Stomach (tissue), 9 donors: ENCODE data around the gene CATSPER3. TPM values are rescaled to one million over a fixed set of nuclear protein-coding genes. Genes with fewer than 3 reads are reported as not detected.

Experiments
- DNase-seq, 2 donors: peaks; one replicate each; pipeline versions ENCODE4 v3.0.0 to v3.0.0-alpha.2; 2013 to 2019
- H3K27ac ChIP-seq, 5 donors: fragments of 200-600 bp in 4 of 5; sonication (generic) in 4 of 5; one replicate each; pipeline ENCODE4 v1.5.1; 2013 to 2019; ENCODE audit warnings: mild to moderate bottlenecking in 1 of 5, moderate library complexity in 1 of 5
- H3K27me3 ChIP-seq, 3 donors: fragments of 200-600 bp; sonication (generic); one replicate each; pipeline ENCODE4 v1.5.1; 2017 to 2019; ENCODE audit warnings: mixed run types in 1 of 3
- H3K36me3 ChIP-seq, 4 donors: fragments of 200-600 bp; sonication (generic); 1 replicate in 3 of 4; 2 replicates in 1 of 4; pipeline ENCODE4 v1.5.1; 2016 to 2019
- H3K4me1 ChIP-seq, 4 donors: fragments of 200-600 bp; sonication (generic); one replicate each; pipeline ENCODE4 v1.5.1; 2016 to 2019
- H3K4me3 ChIP-seq, 4 donors: fragments of 200-600 bp; sonication (generic) in 3 of 4; one replicate each; pipeline ENCODE4 v1.5.1; 2016 to 2019; ENCODE audit warnings: mild to moderate bottlenecking in 1 of 4
- H3K9me3 ChIP-seq, 4 donors: fragments of 200-600 bp; sonication (generic); one replicate each; pipeline ENCODE4 v1.5.1; 2016 to 2019
- EP300 ChIP-seq: sonication (generic); formaldehyde crosslinking; IDR thresholded peaks from one replicate; pipeline ENCODE4 v1.6.1; 2017; ENCODE audit warnings: antibody characterized with exemption
- POLR2A ChIP-seq, 4 donors: fragments of 450-650 bp; IDR thresholded peaks; one replicate each; pipeline ENCODE4 v1.6.1; 2016; ENCODE audit warnings: antibody characterized with exemption in 4 of 4, control low read depth in 2 of 4, mild to moderate bottlenecking in 1 of 4, moderate library complexity in 1 of 4
- POLR2AphosphoS5 ChIP-seq, 3 donors: sonication (generic); formaldehyde crosslinking; IDR thresholded peaks; one replicate each; pipeline ENCODE4 v1.6.1; 2016; ENCODE audit warnings: antibody characterized with exemption in 3 of 3
- WGBS, 5 donors: extraction: QIAGEN DNeasy Blood & Tissue Kit in 3 of 5; methylation state at CpG; one replicate each; pipeline versions ENCODE4 v1.1.5 to v1.1.7; 2013 to 2018; 5-methylcytosine and 5-hydroxymethylcytosine counted together
- intact Hi-C: fragments of 100-400 bp; cut with DNase I; formaldehyde crosslinking; loops from one replicate; pipeline ENCODE4 v1.15.1; 2023; ENCODE audit warnings: low total_unique reads
- polyA plus RNA-seq, 3 donors: library from polyadenylated mRNA; stranded (reverse); fragments of 200-250 nt; gene quantifications; one replicate each; pipeline ENCODE4 v1.2.3, GENCODE V29; 2013
- total RNA-seq, 5 donors: library from RNA; depleted of rRNA; stranded (reverse); fragments of >200 nt; gene quantifications; one replicate each; pipeline versions ENCODE4 v1.1.0 to v1.2.3, GENCODE V29; 2014 to 2016
- TF ChIP-seq, protein P1 (sequence below), 7 experiments: fragments of 450-650 bp in 4 of 7; fragments of 200-600 bp in 3 of 7; sonication (generic) in 3 of 7; IDR thresholded peaks; one replicate each; pipeline ENCODE4 v1.5.1; 2016 to 2019; ENCODE audit warnings: antibody characterized with exemption in 7 of 7, control low read depth in 2 of 7, mild to moderate bottlenecking in 1 of 7
- donor health status: healthy with polysubstance abuse.
- donor health status: Bipolar disorder and iron deficiency.
- donor health status: healthy.

The CATSPER3 gene
- total and polyA plus RNA-seq, 8 donors = 0.62 to 0.88 TPM; not detected in 6

DNA sequence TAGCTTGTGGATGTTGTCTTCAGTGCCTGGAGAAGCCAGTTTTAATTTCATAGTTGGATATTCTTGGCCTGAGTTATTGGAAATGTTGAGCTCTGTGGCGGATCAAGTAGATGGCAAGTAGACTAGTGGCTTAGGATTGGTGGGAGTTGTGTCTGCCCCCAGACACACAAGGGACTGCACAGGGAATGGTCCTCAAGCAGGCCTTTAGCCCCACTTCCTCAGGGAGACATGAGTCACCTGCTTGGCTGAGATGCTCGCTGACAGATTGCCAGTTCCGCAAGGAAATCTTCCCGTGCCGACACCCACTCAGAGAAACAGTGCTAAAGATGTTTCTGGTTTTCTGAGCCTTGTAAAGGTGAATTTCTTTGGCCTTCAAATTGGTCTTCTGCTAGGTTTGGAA is 18.8 kb upstream of the CATSPER3 start:
- Histone ChIP-seq H3K27me3 (no peaks in the 10 kb centered on the region), H3K27ac (peak overlapping the region in 3 of 5 donors; percentile 8 to 69 (median 62)), H3K36me3 (peaks cover 0 to under 1% (median 0%) of the 10 kb centered on the region in 4 donors), H3K4me3 (no peak overlapping the region), H3K4me1 (peaks cover 0 to 15% (median 7%) of the 10 kb centered on the region in 4 donors), H3K9me3 (peaks cover 0 to 6% (median 1%) of the 10 kb centered on the region in 4 donors)
- TF ChIP-seq POLR2AphosphoS5 (IDR thresholded peaks at IDR 0.05) (peak in 1 of 3 donors; percentile 23), EP300 (no peak)
- WGBS, 5 donors = 64 to 85% (median 76%) methylated on average over 5 of the region's 5 CpGs
- DNase-seq = peak in 1 of 2 donors; percentile 15
- intact Hi-C loops = no loop called here

DNA sequence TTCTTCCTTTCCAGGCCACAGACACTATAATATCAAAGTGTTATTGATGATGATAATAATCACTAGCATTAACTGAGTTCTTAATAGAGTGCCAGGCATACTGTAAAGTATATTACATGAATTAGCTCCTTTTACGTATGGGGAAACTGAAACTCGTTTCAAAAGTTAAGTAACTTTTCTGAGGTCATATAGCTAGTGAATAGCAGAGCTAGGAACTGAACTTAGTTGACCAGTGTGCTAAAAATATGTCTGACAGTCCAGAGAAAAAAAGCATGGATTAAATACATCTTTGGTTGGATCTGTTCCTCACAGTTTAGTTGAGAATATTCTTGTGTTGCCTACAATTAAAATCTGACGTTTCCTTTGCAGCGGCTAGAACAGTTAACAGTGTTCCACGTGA is 18.4 kb upstream of the CATSPER3 start:
- intact Hi-C loops = no loop called here
- peak in 1 of 3 donors; percentile 20 for TF ChIP-seq POLR2AphosphoS5 (IDR thresholded peaks at IDR 0.05)
- no peak for TF ChIP-seq POLR2A (IDR thresholded peaks at IDR 0.05)

DNA sequence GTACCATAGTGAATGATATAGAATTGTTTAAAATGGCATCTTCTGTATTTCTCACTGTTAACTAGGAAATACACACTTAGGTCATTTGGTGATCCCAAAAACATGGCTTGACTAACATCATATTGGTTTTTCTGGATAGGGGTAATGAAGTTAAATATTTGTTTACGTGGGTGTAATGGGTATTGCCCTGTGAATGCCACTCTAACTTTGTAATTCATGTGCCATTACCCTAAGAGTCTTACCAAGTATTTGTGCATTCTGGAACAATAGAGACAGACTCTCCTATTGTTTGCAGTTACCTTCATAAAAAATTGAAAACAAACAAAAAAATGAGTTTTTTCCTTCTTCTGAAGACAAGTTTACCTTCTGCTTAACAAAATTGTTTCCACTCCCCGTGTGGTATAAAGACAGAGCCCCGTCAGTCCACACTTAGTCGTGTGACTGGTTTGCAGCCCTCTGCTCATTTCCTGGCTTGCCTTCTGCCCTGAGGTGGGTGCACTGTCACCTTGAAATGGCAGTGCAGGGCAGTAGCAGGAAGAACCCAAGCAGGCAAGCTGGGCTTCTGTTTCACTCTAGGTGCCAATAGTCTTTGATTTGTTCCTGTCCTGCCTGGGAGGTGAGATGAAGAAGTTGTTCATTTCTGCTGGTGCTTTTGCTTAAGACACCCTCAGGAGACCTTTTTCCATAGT is 9.6 kb upstream of the CATSPER3 start:
- intact Hi-C loops = no loop called here
- Histone ChIP-seq H3K9me3 (peaks cover 0 to 15% (median 8%) of the 10 kb centered on the region in 4 donors), H3K4me1 (peaks cover 0 to 12% (median 3%) of the 10 kb centered on the region in 4 donors), H3K27me3 (no peaks in the 10 kb centered on the region), H3K4me3 (no peak overlapping the region), H3K36me3 (peaks cover 10 to 35% (median 31%) of the 10 kb centered on the region in 4 donors), H3K27ac (no peak overlapping the region)
- no peak for TF ChIP-seq POLR2AphosphoS5 (IDR thresholded peaks at IDR 0.05)
- no peak for TF ChIP-seq EP300
- no peak for TF ChIP-seq POLR2A (IDR thresholded peaks at IDR 0.05)
- TF ChIP-seq, protein P1, sequence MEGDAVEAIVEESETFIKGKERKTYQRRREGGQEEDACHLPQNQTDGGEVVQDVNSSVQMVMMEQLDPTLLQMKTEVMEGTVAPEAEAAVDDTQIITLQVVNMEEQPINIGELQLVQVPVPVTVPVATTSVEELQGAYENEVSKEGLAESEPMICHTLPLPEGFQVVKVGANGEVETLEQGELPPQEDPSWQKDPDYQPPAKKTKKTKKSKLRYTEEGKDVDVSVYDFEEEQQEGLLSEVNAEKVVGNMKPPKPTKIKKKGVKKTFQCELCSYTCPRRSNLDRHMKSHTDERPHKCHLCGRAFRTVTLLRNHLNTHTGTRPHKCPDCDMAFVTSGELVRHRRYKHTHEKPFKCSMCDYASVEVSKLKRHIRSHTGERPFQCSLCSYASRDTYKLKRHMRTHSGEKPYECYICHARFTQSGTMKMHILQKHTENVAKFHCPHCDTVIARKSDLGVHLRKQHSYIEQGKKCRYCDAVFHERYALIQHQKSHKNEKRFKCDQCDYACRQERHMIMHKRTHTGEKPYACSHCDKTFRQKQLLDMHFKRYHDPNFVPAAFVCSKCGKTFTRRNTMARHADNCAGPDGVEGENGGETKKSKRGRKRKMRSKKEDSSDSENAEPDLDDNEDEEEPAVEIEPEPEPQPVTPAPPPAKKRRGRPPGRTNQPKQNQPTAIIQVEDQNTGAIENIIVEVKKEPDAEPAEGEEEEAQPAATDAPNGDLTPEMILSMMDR (IDR thresholded peaks at IDR 0.05) = no peak
- peak in 1 of 2 donors; percentile 31 for DNase-seq
- 51 to 71% (median 63%) methylated on average over 4 of the region's 4 CpGs for WGBS, 5 donors

More for the DNA sequence above, 18.4 kb upstream of the CATSPER3 start:
- Histone ChIP-seq H3K27ac (peak overlapping the region in 3 of 5 donors; percentile 8 to 69 (median 62)), H3K27me3 (no peaks in the 10 kb centered on the region), H3K36me3 (peaks cover 0 to 4% (median 0%) of the 10 kb centered on the region in 4 donors), H3K4me1 (peaks cover 0 to 15% (median 5%) of the 10 kb centered on the region in 4 donors), H3K9me3 (peaks cover 0 to 9% (median 3%) of the 10 kb centered on the region in 4 donors), H3K4me3 (no peak overlapping the region)
- WGBS, 5 donors = 64 to 89% (median 82%) methylated on average over 5 of the region's 5 CpGs
- DNase-seq = no peak

DNA sequence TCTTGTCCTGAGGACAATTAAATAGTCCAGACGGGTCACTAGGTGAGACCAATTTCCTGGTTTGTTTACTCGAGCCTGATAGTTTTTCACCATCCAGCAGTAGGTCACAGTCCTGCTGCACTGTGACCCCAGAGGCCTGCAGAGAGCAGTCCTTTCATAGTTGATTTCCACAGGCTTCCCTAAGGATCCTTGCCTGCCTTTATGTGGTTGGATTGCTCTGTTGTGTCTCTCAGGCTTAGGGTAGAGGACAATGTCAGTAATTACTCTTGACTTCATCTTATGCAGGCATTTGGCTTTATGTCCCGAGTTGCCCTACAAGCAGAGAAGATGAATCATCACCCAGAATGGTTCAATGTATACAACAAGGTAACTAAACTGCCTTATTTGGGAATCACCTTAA is 9.0 kb upstream of the CATSPER3 start:
- no peak overlapping the region for H3K4me3 ChIP-seq
- DNase-seq = no peak
- 32 to 51% (median 50%) methylated on average over 3 of the region's 3 CpGs for WGBS, 5 donors
- H3K9me3 ChIP-seq = peaks cover 0 to 12% (median 8%) of the 10 kb centered on the region in 4 donors
- intact Hi-C loops = no loop called here
- TF ChIP-seq POLR2AphosphoS5 (IDR thresholded peaks at IDR 0.05) (no peak), POLR2A (IDR thresholded peaks at IDR 0.05) (no peak), EP300 (no peak)
- TF ChIP-seq, protein P1 (IDR thresholded peaks at IDR 0.05) = no peak
- no peak overlapping the region for H3K27ac ChIP-seq
- H3K27me3 ChIP-seq = no peaks in the 10 kb centered on the region
- H3K36me3 ChIP-seq = peaks cover 10 to 40% (median 36%) of the 10 kb centered on the region in 4 donors
- H3K4me1 ChIP-seq = peaks cover 0 to 12% (median 3%) of the 10 kb centered on the region in 4 donors

DNA sequence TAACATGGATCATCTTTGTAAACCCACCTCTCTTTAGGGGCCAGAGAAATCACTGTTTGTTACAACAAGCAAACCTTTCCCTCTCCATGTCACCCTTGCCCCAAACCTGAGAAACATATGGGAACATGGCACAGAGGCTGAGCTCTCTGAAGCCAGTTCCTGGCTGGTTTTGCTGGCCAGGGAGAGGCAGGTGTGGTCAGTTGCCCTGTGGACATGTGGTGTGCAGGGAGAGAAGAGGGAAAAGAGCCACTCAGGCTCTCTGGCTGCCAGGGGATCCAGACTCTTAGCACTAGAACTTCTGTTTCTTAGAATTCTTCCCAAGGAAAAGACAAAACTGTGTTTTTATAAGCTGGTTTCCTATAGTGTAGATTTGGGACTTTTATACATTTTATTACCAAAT is 4.6 kb upstream of the CATSPER3 start:
- no peaks in the 10 kb centered on the region for H3K27me3 ChIP-seq
- no peak for DNase-seq
- H3K36me3 ChIP-seq = peaks cover 10 to 60% (median 56%) of the 10 kb centered on the region in 4 donors
- TF ChIP-seq POLR2AphosphoS5 (IDR thresholded peaks at IDR 0.05) = no peak
- H3K4me3 ChIP-seq = no peak overlapping the region
- intact Hi-C loops = no loop called here
- no peaks in the 10 kb centered on the region for H3K9me3 ChIP-seq
- H3K27ac ChIP-seq = no peak overlapping the region
- H3K4me1 ChIP-seq = peaks cover 0 to 10% (median 3%) of the 10 kb centered on the region in 4 donors
